GM21723 (cell line): ENCODE data around the gene SNN.

Source experiments
- ATAC-seq: cut with Tn5 transposase; IDR thresholded peaks from one replicate; pipeline ENCODE4 v1.9.1; 2021; ENCODE audit warnings: mild to moderate bottlenecking, moderate library complexity; ENCODE audit not compliant: unreplicated experiment

The SNN gene

GRCh38 chr16:11635113-11635652, 33.1 kb upstream of the SNN start:
- no peak for ATAC-seq

DNA sequence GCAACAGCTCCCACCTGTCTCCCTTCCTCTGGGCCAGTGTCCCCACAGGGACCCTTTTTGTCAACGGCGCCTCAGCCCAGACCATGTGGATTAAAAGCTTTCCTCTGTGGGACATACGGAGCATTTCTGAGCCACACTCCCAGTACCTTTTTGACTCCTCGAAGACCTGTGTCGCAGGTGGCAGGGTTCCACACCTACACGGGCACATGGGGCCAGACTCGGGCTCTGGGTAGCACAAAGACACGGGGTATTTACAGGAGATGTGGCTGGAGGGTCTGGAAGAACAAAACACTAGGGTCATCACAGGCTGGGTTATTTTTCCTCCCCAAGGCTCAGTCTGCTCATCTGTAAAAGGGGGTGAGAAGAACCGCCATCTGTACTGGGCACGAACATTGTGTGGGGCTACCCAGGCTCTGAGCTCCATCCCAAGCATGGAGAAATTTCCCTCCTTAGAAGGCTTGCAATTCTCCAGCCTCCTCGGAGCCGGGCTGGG, 32.5 kb upstream of the SNN start:
- no peak for ATAC-seq

DNA sequence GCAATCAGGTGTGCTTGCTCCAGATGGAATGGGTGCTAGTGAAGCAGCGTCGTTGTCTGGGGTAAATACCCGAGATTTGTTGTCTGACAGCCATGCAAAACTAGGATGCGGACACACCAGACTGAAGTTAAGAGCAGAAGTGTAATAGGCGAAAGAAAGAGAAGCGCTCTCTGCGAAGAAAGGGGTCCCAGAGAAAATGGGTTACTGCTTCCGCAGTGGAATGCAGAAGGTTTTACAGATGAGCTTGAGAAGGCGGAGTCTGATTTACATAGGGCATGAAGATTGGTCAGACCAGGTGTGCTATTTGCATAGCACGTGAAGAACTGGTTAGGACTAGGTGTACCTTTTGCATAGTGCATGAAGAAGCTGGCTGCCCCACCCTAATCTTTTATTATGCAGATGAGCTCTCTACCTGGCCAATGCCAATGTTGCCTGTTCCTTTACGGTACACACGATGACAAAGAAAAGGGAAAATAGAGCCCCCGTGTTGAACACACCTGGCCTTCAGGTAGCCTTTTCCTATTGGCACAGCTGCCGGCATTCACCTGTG, 32.0 kb upstream of the SNN start:
- ATAC-seq = no peak

DNA sequence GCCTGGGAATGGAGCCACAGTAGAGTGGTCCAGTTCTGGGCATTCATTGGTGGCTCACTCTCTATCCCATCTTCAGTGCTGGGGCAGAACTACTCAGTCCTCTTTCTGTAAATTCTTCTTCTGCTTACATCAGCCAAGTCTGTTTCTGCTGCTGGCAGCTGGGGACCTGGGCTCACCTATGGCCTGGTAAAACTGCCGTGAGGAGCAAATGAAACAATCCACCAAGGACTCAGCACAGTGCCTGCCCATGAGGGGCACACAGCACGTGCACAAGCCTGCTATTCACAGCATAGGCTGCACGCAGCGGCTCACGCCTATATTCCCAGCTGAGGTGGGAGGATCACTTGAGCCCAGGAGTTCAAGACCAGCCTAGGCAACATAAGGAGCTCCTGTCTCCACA, 30.9 kb upstream of the SNN start:
- ATAC-seq = no peak

DNA sequence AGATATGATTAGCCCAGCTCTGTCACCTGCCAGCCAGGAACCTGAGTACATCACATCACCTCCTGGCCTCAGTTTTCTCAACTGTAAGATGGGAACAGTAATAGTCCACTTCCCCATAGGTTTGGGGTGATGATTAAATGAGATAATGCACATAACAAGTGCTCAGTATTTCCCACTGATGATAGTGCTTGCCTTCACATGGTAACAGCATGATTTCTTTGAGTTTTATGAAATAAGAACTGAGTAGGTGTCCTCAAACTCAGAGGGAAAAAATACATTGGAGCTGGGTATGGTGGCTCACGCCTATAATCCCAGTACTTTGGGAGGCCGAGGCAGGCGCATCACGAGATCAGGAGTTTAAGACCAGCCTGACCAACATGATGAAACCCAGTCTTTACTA, 30.1 kb upstream of the SNN start:
- no peak for ATAC-seq

DNA sequence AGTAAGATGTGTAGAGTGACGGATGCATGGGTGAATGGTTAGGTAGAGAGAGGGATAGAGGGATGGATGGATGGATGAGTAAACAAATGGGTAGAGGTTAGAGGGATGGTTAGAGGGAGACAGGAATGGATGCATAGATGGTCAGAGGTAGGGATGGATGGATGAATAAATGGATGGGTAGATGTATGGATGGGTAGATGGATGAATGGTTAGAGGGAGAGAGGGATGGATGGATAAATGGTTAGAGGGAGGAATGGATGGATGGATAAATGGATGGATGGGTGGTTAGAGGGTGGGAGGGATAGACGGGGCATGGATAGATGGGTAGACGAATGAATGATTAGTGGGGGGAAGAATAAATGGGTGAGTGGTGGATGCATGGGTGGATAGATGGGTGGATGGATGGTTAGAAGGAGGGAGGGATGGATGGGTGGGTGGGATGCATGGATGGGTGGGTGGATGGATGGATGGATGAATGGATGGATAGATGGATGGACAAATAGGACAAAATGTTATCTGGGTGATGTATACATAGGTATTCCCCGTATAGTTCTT, 29.2 kb upstream of the SNN start:
- ATAC-seq = no peak

GRCh38 chr16:11639925-11640899, 28.0 kb upstream of the SNN start:
- ATAC-seq = no peak

DNA sequence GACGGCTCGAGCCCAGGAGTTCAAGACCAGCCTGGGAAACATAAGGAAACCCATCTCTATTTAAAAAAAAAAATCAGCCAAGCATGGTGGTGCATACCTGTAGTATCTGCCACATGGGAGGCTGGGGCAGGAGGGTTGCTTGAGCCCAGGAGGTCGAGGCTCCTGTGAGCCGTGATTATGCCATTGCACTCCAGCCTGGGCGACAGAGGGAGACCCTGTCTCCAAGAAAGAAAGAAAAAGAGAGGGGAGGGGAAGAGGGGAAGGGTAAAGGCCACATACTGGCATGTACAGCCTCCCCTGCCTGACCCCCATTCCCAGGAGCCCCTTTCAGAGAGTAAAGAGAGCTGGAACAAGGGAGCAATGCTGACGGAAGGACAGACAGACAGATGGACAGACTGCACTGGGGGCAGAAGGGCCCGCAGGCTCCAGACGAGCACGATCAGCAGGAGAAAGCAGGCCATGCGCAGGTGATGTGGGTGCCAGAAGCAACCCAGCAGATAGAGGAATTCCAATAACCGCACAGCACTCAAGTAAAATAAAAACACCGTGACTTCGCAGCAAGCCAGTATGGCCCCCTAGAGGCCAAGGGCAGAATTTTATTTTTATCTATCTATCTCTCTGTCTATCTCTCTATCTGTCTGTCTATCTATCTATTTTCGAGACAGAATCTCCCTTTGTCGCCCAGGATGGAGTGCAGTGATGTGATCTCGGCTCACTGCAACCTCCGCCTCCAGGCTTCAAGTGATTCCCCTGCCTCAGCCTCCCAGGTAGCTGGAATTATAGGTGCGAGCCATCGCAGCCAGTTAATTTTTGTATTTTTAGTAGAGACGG, 27.1 kb upstream of the SNN start:
- ATAC-seq = no peak

- ATAC-seq = no peak
These were observed 25.5 kb upstream of the SNN start for GRCh38 chr16:11642765-11643116.

GRCh38 chr16:11649276-11649675, 19.0 kb upstream of the SNN start:
- ATAC-seq = no peak

GRCh38 chr16:11650641-11651591, 17.3 kb upstream of the SNN start:
- no peak for ATAC-seq

DNA sequence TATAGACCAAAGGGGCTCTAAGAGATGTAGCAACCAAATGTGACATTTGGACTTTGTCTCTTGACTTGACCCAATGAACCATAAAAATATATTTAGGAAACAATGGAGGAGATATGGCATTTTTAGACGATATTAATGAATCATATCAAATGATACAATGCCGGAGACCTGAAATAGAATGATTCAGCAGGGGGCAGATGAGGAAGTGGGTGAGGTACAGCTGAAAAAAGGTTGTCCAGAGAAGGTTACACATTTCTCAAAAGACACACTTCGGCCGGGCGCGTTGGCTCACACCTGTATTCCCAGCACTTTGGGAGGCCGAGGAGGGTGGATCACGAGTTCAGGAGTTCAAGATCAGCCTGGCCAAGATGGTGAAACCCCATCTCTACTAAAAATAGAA, 16.5 kb upstream of the SNN start:
- no peak for ATAC-seq

GRCh38 chr16:11655655-11656054, 12.6 kb upstream of the SNN start:
- ATAC-seq = no peak

DNA sequence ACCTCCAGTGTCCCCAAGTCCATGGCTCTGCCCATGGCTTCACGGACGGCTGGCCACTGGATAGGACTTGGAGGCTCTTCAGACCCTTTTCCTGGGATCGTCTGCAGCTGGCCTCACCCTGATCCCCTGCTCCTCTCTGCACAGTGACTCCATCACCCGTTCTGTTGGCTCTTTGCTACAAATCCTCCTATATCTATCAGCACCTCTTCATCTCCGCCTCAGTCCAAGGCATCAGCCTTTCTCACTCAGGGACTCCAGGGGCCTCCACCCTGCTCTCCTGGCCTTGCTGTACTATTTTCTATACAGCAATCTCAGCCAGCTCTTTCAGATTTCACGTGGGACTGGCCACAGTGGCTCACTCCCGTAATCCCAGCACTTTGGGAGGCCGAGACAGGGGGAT, 10.7 kb upstream of the SNN start:
- ATAC-seq = no peak

- no peak for ATAC-seq
These were observed 9.2 kb upstream of the SNN start for GRCh38 chr16:11658896-11659708.

GRCh38 chr16:11660565-11660964, 7.7 kb upstream of the SNN start:
- ATAC-seq = no peak

DNA sequence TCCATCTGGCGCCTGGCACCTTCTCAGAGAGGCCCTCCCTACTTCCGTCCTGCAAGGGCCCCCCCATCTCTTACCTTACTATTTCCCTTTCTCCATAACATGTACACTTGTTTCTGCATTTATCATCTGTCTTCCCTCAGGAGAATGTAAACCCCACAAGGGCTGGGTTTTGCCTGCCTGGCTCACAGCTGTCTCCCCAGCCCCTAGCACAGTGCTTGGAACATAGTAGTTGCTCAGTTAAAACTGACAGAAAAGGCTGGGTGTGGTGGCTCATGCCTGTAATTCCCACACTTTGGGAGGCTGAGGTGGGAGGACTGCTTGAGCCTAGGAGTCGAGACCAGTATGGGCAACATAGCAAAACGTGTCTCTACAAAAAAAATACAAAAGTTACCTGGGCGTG, 5.7 kb upstream of the SNN start:
- ATAC-seq = no peak

DNA sequence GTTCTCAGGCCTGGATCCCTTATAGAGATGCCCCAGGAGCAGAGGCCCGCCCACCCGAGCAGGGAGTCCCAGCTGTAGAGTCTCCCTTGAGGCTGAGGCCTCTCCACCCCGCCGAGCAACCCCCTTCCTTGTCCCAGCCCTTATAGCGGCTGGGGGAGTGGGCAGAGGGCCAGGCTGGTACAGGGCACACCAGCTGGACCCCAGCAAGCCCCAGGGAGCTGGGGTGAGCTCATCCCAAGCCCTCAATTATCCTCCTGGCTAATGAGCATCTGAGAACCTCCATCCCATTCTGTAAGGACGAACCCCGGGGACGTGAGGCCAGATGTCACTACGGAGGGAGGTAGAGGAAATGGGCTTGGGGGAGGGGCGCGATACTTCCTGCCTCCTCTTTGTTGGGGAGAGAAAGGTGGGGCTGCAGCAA, 3.2 kb upstream of the SNN start:
- ATAC-seq = no peak
